ENCODE data around the gene LRFN4. TPM values are rescaled to one million over a fixed set of nuclear protein-coding genes. Genes with fewer than 3 reads are reported as not detected.

Gene LRFN4
- total RNA-seq, 1 experiment from 2014 or later, result 70.3 TPM

DNA sequence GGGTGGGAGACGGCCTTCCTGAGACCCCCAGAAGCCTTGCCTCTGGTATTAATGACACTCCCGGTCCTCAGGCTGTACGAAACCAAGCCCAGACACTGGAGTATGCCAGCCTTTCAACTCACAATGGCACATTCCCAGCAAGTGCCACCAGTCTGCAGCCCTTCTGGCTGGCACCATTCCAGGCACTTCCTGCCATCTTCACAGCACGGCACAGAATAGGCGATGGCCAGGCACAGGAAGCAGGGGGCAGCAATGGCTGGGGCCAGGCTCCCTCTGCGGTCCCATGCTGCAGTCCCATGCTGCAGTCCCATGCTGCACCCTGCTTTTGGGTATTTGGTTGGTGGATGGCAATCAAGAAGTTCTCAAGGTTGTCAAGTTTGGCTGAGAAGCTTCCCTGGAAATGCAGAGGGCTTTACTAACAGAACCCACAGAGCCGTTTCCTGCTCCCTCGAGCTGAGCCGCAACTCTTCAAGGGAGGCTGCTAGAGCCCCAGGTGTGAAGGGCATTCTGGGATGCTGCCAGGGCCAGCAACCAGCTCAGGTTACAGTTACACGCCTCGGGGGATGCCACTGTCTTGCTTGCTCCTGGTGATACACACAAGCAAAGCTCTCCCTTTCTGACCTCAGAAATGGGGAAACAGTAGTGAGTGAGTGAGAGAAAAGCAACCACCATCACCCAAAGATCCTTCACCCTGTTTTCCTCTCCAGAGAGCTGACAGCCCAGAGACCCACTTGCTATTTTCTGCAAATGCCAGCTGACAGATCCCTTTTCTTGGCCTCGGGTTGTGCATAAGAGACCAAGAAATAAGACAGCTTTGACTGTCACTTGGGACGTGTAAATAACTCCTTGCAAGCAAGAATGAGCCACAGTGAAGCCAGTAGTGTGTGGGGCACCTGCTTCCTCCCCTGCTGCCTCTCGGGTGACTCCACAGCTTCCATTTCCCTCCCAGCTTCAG is 23.9 kb downstream of the LRFN4 start:
- no peak overlapping the region for H3K4me3 Mint-ChIP-seq
- H3K27me3 Mint-ChIP-seq (ENCODE audit: low read depth), result no peaks in the 10 kb centered on the region
- DNase-seq (ENCODE audit: low spot score) (no peak), ATAC-seq (peak; percentile 44)
- ChIA-PET CTCF (interaction anchor here (0.6 to 3.9 kb wide), 22 partner anchors 8 to 186 kb away, joined by 3 to 39 read pairs (median 4); partner anchors contain the start of genes C11orf86, PC and RCE1), POLR2A (interaction anchor here (0.6 kb wide), 1 partner anchor 29 kb away, joined by 3 read pairs; no protein-coding TSS in a partner anchor)
- H3K36me3 Mint-ChIP-seq, result no peaks in the 10 kb centered on the region
- TF ChIP-seq ATF1 (CRISPR knock-in tag; IDR thresholded peaks at IDR 0.05), result no peak
- TF ChIP-seq, protein P1, sequence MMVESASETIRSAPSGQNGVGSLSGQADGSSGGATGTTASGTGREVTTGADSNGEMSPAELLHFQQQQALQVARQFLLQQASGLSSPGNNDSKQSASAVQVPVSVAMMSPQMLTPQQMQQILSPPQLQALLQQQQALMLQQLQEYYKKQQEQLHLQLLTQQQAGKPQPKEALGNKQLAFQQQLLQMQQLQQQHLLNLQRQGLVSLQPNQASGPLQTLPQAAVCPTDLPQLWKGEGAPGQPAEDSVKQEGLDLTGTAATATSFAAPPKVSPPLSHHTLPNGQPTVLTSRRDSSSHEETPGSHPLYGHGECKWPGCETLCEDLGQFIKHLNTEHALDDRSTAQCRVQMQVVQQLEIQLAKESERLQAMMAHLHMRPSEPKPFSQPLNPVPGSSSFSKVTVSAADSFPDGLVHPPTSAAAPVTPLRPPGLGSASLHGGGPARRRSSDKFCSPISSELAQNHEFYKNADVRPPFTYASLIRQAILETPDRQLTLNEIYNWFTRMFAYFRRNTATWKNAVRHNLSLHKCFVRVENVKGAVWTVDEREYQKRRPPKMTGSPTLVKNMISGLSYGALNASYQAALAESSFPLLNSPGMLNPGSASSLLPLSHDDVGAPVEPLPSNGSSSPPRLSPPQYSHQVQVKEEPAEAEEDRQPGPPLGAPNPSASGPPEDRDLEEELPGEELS (CRISPR knock-in tag; IDR thresholded peaks at IDR 0.05), result no peak
- TF ChIP-seq FOXP1 (CRISPR knock-in tag; IDR thresholded peaks at IDR 0.05; ENCODE audit: borderline replicate concordance), result no peak
- TF ChIP-seq SMAD4 (CRISPR knock-in tag; IDR thresholded peaks at IDR 0.05), result no peak
- no peak for TF ChIP-seq NFE2L1 (CRISPR knock-in tag; IDR thresholded peaks at IDR 0.05)
- TF ChIP-seq, protein P2, sequence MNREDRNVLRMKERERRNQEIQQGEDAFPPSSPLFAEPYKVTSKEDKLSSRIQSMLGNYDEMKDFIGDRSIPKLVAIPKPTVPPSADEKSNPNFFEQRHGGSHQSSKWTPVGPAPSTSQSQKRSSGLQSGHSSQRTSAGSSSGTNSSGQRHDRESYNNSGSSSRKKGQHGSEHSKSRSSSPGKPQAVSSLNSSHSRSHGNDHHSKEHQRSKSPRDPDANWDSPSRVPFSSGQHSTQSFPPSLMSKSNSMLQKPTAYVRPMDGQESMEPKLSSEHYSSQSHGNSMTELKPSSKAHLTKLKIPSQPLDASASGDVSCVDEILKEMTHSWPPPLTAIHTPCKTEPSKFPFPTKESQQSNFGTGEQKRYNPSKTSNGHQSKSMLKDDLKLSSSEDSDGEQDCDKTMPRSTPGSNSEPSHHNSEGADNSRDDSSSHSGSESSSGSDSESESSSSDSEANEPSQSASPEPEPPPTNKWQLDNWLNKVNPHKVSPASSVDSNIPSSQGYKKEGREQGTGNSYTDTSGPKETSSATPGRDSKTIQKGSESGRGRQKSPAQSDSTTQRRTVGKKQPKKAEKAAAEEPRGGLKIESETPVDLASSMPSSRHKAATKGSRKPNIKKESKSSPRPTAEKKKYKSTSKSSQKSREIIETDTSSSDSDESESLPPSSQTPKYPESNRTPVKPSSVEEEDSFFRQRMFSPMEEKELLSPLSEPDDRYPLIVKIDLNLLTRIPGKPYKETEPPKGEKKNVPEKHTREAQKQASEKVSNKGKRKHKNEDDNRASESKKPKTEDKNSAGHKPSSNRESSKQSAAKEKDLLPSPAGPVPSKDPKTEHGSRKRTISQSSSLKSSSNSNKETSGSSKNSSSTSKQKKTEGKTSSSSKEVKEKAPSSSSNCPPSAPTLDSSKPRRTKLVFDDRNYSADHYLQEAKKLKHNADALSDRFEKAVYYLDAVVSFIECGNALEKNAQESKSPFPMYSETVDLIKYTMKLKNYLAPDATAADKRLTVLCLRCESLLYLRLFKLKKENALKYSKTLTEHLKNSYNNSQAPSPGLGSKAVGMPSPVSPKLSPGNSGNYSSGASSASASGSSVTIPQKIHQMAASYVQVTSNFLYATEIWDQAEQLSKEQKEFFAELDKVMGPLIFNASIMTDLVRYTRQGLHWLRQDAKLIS (CRISPR knock-in tag; IDR thresholded peaks at IDR 0.05; ENCODE audit: borderline replicate concordance), result no peak
- TF ChIP-seq, protein P3, sequence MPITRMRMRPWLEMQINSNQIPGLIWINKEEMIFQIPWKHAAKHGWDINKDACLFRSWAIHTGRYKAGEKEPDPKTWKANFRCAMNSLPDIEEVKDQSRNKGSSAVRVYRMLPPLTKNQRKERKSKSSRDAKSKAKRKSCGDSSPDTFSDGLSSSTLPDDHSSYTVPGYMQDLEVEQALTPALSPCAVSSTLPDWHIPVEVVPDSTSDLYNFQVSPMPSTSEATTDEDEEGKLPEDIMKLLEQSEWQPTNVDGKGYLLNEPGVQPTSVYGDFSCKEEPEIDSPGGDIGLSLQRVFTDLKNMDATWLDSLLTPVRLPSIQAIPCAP (CRISPR knock-in tag; IDR thresholded peaks at IDR 0.05), result no peak
- TF ChIP-seq, protein P4, sequence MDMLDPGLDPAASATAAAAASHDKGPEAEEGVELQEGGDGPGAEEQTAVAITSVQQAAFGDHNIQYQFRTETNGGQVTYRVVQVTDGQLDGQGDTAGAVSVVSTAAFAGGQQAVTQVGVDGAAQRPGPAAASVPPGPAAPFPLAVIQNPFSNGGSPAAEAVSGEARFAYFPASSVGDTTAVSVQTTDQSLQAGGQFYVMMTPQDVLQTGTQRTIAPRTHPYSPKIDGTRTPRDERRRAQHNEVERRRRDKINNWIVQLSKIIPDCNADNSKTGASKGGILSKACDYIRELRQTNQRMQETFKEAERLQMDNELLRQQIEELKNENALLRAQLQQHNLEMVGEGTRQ (CRISPR knock-in tag; IDR thresholded peaks at IDR 0.05), result no peak
- peaks cover 39% of the 10 kb centered on the region for H3K4me1 Mint-ChIP-seq
- H3K27ac Mint-ChIP-seq, result peak overlapping the region; percentile 83
- H3K9me3 Mint-ChIP-seq, result no peaks in the 10 kb centered on the region

DNA sequence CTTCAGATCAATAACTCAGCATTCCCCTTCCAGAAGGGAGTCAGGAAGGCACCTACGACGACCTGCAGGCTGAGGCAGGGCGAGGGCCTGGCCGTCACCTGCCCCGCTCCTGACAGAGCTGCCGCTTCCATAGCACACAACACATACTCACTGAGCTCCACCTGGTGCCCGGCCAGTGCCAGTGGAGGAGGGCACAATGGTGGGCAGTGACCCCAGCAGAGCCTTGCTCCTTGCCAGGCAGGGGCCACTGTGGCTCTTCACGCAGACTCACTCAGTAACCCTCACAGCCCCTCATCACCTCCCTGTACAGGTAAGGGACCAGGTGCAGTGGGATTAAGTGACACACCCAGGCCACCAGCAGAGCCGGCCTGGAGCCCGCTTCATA is 24.6 kb downstream of the LRFN4 start:
- H3K4me3 Mint-ChIP-seq, result no peak overlapping the region
- DNase-seq (ENCODE audit: low spot score) (no peak), ATAC-seq (no peak)
- H3K27ac Mint-ChIP-seq, result peak overlapping the region; percentile 83
- CTCF ChIA-PET, result interaction anchor here (0.7 to 4.0 kb wide), 21 partner anchors 9 to 189 kb away, joined by 3 to 39 read pairs (median 14); partner anchors contain the start of genes C11orf86, PC and RCE1
- no peaks in the 10 kb centered on the region for H3K36me3 Mint-ChIP-seq
- no peaks in the 10 kb centered on the region for H3K9me3 Mint-ChIP-seq
- H3K27me3 Mint-ChIP-seq (ENCODE audit: low read depth), result no peaks in the 10 kb centered on the region
- peaks cover 43% of the 10 kb centered on the region for H3K4me1 Mint-ChIP-seq
- POLR2A ChIA-PET, result interaction anchor here (0.6 kb wide), 1 partner anchor 30 kb away, joined by 3 read pairs; no protein-coding TSS in a partner anchor
- TF ChIP-seq, protein P5, sequence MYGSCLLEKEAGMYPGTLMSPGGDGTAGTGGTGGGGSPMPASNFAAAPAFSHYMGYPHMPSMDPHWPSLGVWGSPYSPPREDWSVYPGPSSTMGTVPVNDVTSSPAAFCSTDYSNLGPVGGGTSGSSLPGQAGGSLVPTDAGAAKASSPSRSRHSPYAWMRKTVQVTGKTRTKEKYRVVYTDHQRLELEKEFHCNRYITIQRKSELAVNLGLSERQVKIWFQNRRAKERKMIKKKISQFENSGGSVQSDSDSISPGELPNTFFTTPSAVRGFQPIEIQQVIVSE (CRISPR knock-in tag; IDR thresholded peaks at IDR 0.05; ENCODE audit: borderline replicate concordance), result no peak
- no peak for TF ChIP-seq ZBTB21 (CRISPR knock-in tag; IDR thresholded peaks at IDR 0.05; ENCODE audit: borderline replicate concordance)
- no peak for TF ChIP-seq ZNF138 (CRISPR knock-in tag; conservative IDR thresholded peaks at IDR 0.05)
- no peak for TF ChIP-seq OVOL2 (CRISPR knock-in tag; IDR thresholded peaks at IDR 0.05; ENCODE audit: borderline replicate concordance)
- TF ChIP-seq TP53 (CRISPR knock-in tag; IDR thresholded peaks at IDR 0.05), result no peak
- TF ChIP-seq, protein P6, sequence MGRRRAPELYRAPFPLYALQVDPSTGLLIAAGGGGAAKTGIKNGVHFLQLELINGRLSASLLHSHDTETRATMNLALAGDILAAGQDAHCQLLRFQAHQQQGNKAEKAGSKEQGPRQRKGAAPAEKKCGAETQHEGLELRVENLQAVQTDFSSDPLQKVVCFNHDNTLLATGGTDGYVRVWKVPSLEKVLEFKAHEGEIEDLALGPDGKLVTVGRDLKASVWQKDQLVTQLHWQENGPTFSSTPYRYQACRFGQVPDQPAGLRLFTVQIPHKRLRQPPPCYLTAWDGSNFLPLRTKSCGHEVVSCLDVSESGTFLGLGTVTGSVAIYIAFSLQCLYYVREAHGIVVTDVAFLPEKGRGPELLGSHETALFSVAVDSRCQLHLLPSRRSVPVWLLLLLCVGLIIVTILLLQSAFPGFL (CRISPR knock-in tag; IDR thresholded peaks at IDR 0.05; ENCODE audit: borderline replicate concordance), result no peak
- no peak for TF ChIP-seq GTF2I (CRISPR knock-in tag; conservative IDR thresholded peaks at IDR 0.05)
- TF ChIP-seq ZNF396 (CRISPR knock-in tag; IDR thresholded peaks at IDR 0.05; ENCODE audit: borderline replicate concordance), result no peak
- no peak for TF ChIP-seq IRF2 (CRISPR knock-in tag; IDR thresholded peaks at IDR 0.05; ENCODE audit: borderline replicate concordance, low read depth)
- TF ChIP-seq ZNF416 (CRISPR knock-in tag; IDR thresholded peaks at IDR 0.05), result no peak
- no peak for TF ChIP-seq GRHL2 (CRISPR knock-in tag; IDR thresholded peaks at IDR 0.05; ENCODE audit: insufficient replicate concordance, severe bottlenecking)
- TF ChIP-seq ZNF671 (CRISPR knock-in tag; IDR thresholded peaks at IDR 0.05), result no peak
- TF ChIP-seq ETV6 (CRISPR knock-in tag; IDR thresholded peaks at IDR 0.05), result no peak
- no peak for TF ChIP-seq EMX1 (CRISPR knock-in tag; IDR thresholded peaks at IDR 0.05)
- TF ChIP-seq, protein P7, sequence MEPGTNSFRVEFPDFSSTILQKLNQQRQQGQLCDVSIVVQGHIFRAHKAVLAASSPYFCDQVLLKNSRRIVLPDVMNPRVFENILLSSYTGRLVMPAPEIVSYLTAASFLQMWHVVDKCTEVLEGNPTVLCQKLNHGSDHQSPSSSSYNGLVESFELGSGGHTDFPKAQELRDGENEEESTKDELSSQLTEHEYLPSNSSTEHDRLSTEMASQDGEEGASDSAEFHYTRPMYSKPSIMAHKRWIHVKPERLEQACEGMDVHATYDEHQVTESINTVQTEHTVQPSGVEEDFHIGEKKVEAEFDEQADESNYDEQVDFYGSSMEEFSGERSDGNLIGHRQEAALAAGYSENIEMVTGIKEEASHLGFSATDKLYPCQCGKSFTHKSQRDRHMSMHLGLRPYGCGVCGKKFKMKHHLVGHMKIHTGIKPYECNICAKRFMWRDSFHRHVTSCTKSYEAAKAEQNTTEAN (CRISPR knock-in tag; IDR thresholded peaks at IDR 0.05), result no peak

All from WTC11 (cell line).